PFSK-1 (cell line): Measurements from ENCODE around the gene CLDN22.

Experiments used
- FOXP2 ChIP-seq: optimal IDR thresholded peaks from 2 replicates; pipeline ENCODE3; 2011; ENCODE audit warnings: borderline replicate concordance, control low read depth, inconsistent platforms; ENCODE audit not compliant: insufficient read depth; ENCODE audit errors: extremely low read length, extremely low read depth
- POLR2AphosphoS5 ChIP-seq: IDR thresholded peaks from 2 replicates; pipeline ENCODE4 v1.6.1; 2012; ENCODE audit warnings: low read depth, mild to moderate bottlenecking, control low read depth, low read length, moderate library complexity
- REST ChIP-seq, 2 experiments: IDR thresholded peaks; 2 replicates each; pipeline versions ENCODE4 v1.6.1 to v1.8.0; 2011 to 2012; ENCODE audit warnings: low read depth in 2 of 2, low read length in 2 of 2, control low read depth in 1 of 2, inconsistent platforms in 1 of 2, mild to moderate bottlenecking in 1 of 2, moderate library complexity in 1 of 2; ENCODE audit not compliant: insufficient read depth in 1 of 2
- SIN3A ChIP-seq: IDR thresholded peaks from 2 replicates; pipeline ENCODE4 v1.6.1; 2012; ENCODE audit warnings: mild to moderate bottlenecking, low read length, moderate library complexity, borderline replicate concordance; ENCODE audit not compliant: insufficient read depth
- TAF1 ChIP-seq: IDR thresholded peaks from 2 replicates; pipeline ENCODE4 v1.6.1; 2012; ENCODE audit warnings: low read length, control low read depth, borderline replicate concordance; ENCODE audit not compliant: insufficient read depth

The CLDN22 gene

DNA sequence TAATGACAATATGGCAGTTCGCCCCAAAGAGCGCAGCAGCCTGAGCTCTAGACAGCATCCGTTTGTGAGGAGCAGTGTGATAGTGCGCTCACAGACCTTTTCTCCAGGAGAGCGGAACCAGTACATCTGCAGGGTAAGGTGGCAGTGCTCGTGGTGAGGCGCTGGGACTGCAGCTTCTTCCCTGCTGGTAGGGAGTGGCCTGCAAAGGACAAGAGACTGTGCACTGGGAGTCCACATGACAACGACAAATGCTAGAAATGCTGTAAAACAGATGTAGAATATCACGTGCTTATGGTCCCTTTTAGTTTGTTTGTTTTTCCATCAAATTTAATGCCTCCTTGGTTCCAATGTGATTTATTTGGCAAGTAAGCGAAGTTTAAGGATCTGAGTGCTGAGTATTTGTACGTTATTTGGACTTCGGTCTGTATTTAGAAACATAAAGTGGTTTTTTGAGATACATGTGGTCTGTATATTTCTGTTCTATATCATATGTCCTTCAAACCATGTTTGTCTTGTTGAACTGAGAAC lies 35.8 kb downstream of the CLDN22 start:
- no peak for TF ChIP-seq SIN3A
- TF ChIP-seq REST (IDR thresholded peaks at IDR 0.05; ENCODE audit: insufficient read depth in 1 of 2, low read depth in 2 of 2, low read length in 2 of 2): no peak
- no peak for TF ChIP-seq TAF1
- TF ChIP-seq POLR2AphosphoS5: no peak
- no peak for TF ChIP-seq FOXP2

DNA sequence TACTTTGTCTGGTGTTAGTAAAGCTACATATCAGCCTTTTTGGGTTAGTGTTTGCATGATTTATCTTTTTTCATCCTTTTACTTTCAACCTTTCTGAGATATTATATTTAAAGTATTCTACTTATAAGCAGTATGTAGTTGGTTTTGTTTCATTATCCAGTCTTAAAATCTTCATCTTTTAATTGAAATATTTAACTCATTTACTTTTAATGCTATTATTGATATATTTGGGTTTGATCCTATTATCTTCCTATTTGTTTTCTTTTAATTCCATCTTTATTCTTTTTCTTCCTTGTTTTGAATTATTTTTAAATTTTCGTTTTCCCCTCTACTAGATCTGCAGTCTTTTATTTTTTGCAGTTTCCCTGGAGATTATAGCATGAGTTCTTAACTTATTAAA lies 44.0 kb downstream of the CLDN22 start:
- TF ChIP-seq TAF1: no peak
- TF ChIP-seq POLR2AphosphoS5: no peak
- TF ChIP-seq SIN3A: no peak
- no peak for TF ChIP-seq REST (IDR thresholded peaks at IDR 0.05; ENCODE audit: insufficient read depth in 1 of 2, low read depth in 2 of 2, low read length in 2 of 2)
- TF ChIP-seq FOXP2: no peak

- TF ChIP-seq SIN3A (no peak), FOXP2 (no peak), TAF1 (no peak), REST (IDR thresholded peaks at IDR 0.05; ENCODE audit: insufficient read depth in 1 of 2, low read depth in 2 of 2, low read length in 2 of 2) (no peak), POLR2AphosphoS5 (no peak)
Measured at GRCh38 chr4:183272384-183272783, 47.7 kb downstream of the CLDN22 start.

DNA sequence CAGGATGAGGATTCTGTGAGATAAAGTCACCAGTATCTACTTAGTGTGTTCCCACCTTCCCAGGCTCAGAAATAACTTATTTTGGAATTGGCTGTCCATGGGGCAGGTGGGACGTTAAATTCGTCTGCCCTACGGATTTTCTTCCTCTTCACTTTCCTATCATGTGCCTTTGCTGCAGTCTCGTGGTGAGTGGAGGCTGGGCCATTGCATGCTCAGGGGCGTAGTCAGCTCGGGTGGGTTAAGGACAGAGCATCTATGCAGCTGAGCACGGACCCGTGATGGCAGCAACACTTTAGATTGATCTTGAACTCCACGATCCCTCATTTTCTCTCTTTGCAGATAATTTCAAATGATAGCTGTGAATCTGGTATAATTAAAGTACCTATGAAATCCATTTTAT lies 51.5 kb downstream of the CLDN22 start:
- TF ChIP-seq REST (IDR thresholded peaks at IDR 0.05; ENCODE audit: insufficient read depth in 1 of 2, low read depth in 2 of 2, low read length in 2 of 2) (no peak), FOXP2 (no peak), POLR2AphosphoS5 (no peak), SIN3A (no peak), TAF1 (no peak)
